ENCODE data around the gene PROSER2. TPM values are rescaled to one million over a fixed set of nuclear protein-coding genes. Genes with fewer than 3 reads are reported as not detected.
"Not testable (repeated sequence)": the region's sequence is repeated elsewhere in the genome, so short reads cannot be mapped to it uniquely, and the experiment has no call there.

Gene PROSER2
- total RNA-seq, 1 donor from 2014 or later: 0.27 TPM

GRCh38 chr10:11851910-11852309 is 28.8 kb downstream of the PROSER2 start:
- Mint-ChIP-seq H3K27me3 (no peaks in the 10 kb centered on the region), H3K4me3 (no peak overlapping the region), H3K9me3 (no peaks in the 10 kb centered on the region), H3K36me3 (ENCODE audit: low read depth) (no peaks in the 10 kb centered on the region), H3K4me1 (no peaks in the 10 kb centered on the region), H3K27ac (no peak overlapping the region)
- intact Hi-C loops (cut with micrococcal nuclease): no loop called here
- CTCF ChIA-PET: no interaction called here
- TF ChIP-seq CTCF (IDR thresholded peaks at IDR 0.05): no peak
- POLR2A ChIA-PET: no interaction called here
- ATAC-seq (ENCODE audit: low read depth): no peak
- no peak for DNase-seq

DNA sequence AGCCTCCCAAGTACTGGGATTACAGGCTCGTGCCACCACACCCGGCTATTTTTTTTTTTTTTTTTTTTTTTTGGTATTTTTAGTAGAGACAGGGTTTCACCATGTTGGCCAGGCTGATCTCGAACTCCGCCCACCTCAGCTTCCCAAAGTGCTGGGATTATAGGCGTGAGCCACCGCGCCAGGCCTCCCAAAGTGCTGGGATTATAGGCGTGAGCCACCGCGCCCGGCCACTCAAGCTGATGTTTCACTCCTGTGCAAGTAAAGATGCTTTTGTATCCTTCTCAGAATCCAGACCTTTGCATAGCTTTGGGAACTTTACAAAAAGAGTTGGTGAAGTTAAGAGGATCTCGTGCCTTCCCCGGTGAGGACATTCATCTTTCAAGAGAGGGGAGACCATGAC is 29.5 kb downstream of the PROSER2 start:
- CTCF ChIA-PET; H3K4me1 Mint-ChIP-seq; H3K4me3 Mint-ChIP-seq; H3K27me3 Mint-ChIP-seq; POLR2A ChIA-PET; DNase-seq; ATAC-seq (ENCODE audit: low read depth); H3K27ac Mint-ChIP-seq; H3K9me3 Mint-ChIP-seq; H3K36me3 Mint-ChIP-seq (ENCODE audit: low read depth); intact Hi-C loops (cut with micrococcal nuclease): not testable (repeated sequence)

DNA sequence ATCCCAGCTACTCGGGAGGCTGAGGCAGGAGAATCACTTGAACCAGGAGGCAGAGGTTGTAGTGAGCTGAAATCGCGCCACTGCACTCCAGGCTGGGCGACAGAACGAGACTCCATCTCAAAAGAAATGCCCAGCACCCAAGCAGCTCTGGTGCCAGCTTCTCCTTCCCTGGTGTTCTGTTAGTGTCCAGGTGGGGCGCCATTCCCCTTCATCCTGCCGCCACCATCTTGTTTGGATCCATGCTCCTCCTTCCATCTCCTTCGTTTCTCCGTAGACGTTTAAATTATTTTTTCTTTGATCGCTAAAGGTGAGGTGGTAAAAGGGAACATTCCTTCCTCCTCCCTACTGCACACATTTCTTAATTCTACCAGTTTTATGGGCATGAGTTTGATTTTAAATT is 30.3 kb downstream of the PROSER2 start:
- H3K9me3 Mint-ChIP-seq: no peaks in the 10 kb centered on the region
- no peak for ATAC-seq (ENCODE audit: low read depth)
- no peak overlapping the region for H3K4me3 Mint-ChIP-seq
- no peak overlapping the region for H3K27ac Mint-ChIP-seq
- H3K27me3 Mint-ChIP-seq: no peaks in the 10 kb centered on the region
- no peaks in the 10 kb centered on the region for H3K4me1 Mint-ChIP-seq
- no peak for DNase-seq
- TF ChIP-seq CTCF (IDR thresholded peaks at IDR 0.05): no peak
- ChIA-PET POLR2A (no interaction called here), CTCF (no interaction called here)
- intact Hi-C loops (cut with micrococcal nuclease): no loop called here
- no peaks in the 10 kb centered on the region for H3K36me3 Mint-ChIP-seq (ENCODE audit: low read depth)

DNA sequence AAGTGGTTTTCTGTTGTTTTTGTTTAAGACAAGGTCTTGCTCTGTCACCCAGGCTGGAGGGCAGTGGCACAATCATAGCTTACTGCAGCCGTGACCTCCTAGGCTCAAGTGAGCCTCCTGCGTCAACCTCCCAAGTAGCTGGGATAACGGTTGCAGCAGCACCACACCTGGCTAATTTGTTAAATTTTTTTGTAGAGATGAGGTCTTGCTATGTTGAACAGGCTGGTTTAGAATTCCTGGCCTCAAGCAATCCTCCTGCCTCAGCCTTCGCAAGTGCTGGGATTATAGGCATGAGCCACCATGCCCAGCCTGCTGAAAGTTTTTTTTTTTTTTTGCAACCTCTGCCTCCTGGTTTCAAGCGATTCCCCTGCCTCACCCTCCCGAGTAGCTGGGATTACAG is 31.1 kb downstream of the PROSER2 start:
- CTCF ChIA-PET: no interaction called here
- Mint-ChIP-seq H3K4me1 (no peaks in the 10 kb centered on the region), H3K4me3 (no peak overlapping the region)

GRCh38 chr10:11856089-11856488 is 32.9 kb downstream of the PROSER2 start:
- CTCF ChIA-PET: no interaction called here

More for the DNA sequence above, 31.1 kb downstream of the PROSER2 start:
- Mint-ChIP-seq H3K36me3 (ENCODE audit: low read depth) (no peaks in the 10 kb centered on the region), H3K9me3 (no peaks in the 10 kb centered on the region), H3K27ac (no peak overlapping the region), H3K27me3 (no peaks in the 10 kb centered on the region)
- intact Hi-C loops (cut with micrococcal nuclease): no loop called here
- POLR2A ChIA-PET: no interaction called here
- no peak for ATAC-seq (ENCODE audit: low read depth)
- no peak for DNase-seq
- TF ChIP-seq CTCF (IDR thresholded peaks at IDR 0.05): no peak

More at GRCh38 chr10:11856089-11856488, 32.9 kb downstream of the PROSER2 start:
- intact Hi-C loops (cut with micrococcal nuclease): no loop called here
- ATAC-seq (ENCODE audit: low read depth): no peak
- H3K27ac Mint-ChIP-seq: no peak overlapping the region
- H3K36me3 Mint-ChIP-seq (ENCODE audit: low read depth): no peaks in the 10 kb centered on the region
- TF ChIP-seq CTCF (IDR thresholded peaks at IDR 0.05): no peak
- no peak for DNase-seq
- H3K27me3 Mint-ChIP-seq: no peaks in the 10 kb centered on the region
- POLR2A ChIA-PET: no interaction called here
- no peaks in the 10 kb centered on the region for H3K9me3 Mint-ChIP-seq
- H3K4me3 Mint-ChIP-seq: no peak overlapping the region
- no peaks in the 10 kb centered on the region for H3K4me1 Mint-ChIP-seq
